Choroid plexus epithelial cell (primary cell): ENCODE data around the gene CEP131.

Experiments used
- DNase-seq: peaks from one replicate; pipeline ENCODE4 v3.0.0-alpha.2; 2010; ENCODE audit warnings: low read depth
- H3K4me3 ChIP-seq: 2 replicates; pipeline ENCODE4 v1.5.1; 2011; ENCODE audit warnings: low read depth, mild to moderate bottlenecking, control low read depth, low read length, moderate library complexity
- CTCF ChIP-seq: conservative IDR thresholded peaks from 2 replicates; pipeline ENCODE4 v1.5.1; 2011; ENCODE audit warnings: low read depth, mild to moderate bottlenecking, control low read depth, inconsistent platforms, low read length, moderate library complexity

CEP131 gene

GRCh38 chr17:81187120-81187519 is 35.6 kb downstream of the CEP131 start:
- no peak for DNase-seq
- no peak for TF ChIP-seq CTCF
- no peak overlapping the region for H3K4me3 ChIP-seq

- H3K4me3 ChIP-seq = no peak overlapping the region
- no peak for DNase-seq
- no peak for TF ChIP-seq CTCF
Measured at GRCh38 chr17:81186203-81186602, 36.6 kb downstream of the CEP131 start.

GRCh38 chr17:81184555-81184954 is 38.2 kb downstream of the CEP131 start:
- DNase-seq = no peak
- no peak for TF ChIP-seq CTCF
- H3K4me3 ChIP-seq = no peak overlapping the region

- no peak for TF ChIP-seq CTCF
- no peak overlapping the region for H3K4me3 ChIP-seq
- DNase-seq = no peak
Measured at GRCh38 chr17:81183807-81184206, 39.0 kb downstream of the CEP131 start.

GRCh38 chr17:81183316-81183715 is 39.4 kb downstream of the CEP131 start:
- no peak for DNase-seq
- TF ChIP-seq CTCF = no peak
- no peak overlapping the region for H3K4me3 ChIP-seq

- TF ChIP-seq CTCF = no peak
- DNase-seq = no peak
- H3K4me3 ChIP-seq = no peak overlapping the region
Measured at GRCh38 chr17:81182596-81182995, 40.2 kb downstream of the CEP131 start.

GRCh38 chr17:81181811-81182185 is 41.0 kb downstream of the CEP131 start:
- DNase-seq = no peak
- no peak overlapping the region for H3K4me3 ChIP-seq
- no peak for TF ChIP-seq CTCF
